Spleen (tissue), 13 donors: ENCODE results near the gene GLYATL1. TPM values are rescaled to one million over a fixed set of nuclear protein-coding genes. Genes with fewer than 3 reads are reported as not detected.

Experiments
- DNase-seq: peaks from one replicate; pipeline ENCODE4 v3.0.0-alpha.2; 2020
- H3K27ac ChIP-seq, 8 donors: fragments of 200-600 bp; sonication (generic) in 7 of 8; 1 replicate in 4 of 8; 2 replicates in 4 of 8; pipeline versions ENCODE4 v1.5.0 to v1.8.0; 2016 to 2021; ENCODE audit warnings: inconsistent platforms in 4 of 8, mild to moderate bottlenecking in 4 of 8, moderate library complexity in 1 of 8
- H3K27me3 ChIP-seq, 7 donors: fragments of 200-600 bp; sonication (generic) in 6 of 7; replicated peaks in 1 of 7; 1 replicate in 4 of 7; 2 replicates in 3 of 7; pipeline versions ENCODE4 v1.5.0 to v1.8.0; 2016 to 2021; ENCODE audit warnings: inconsistent platforms in 3 of 7, mild to moderate bottlenecking in 1 of 7
- H3K36me3 ChIP-seq, 6 donors: fragments of 200-600 bp; sonication (generic) in 5 of 6; 1 replicate in 4 of 6; 2 replicates in 2 of 6; pipeline versions ENCODE4 v1.5.0 to v1.8.0; 2016 to 2021; ENCODE audit warnings: inconsistent platforms in 2 of 6
- H3K4me1 ChIP-seq, 6 donors: fragments of 200-600 bp; sonication (generic) in 5 of 6; 1 replicate in 3 of 6; 2 replicates in 3 of 6; pipeline versions ENCODE4 v1.5.0 to v1.8.0; 2016 to 2021; ENCODE audit warnings: inconsistent platforms in 3 of 6
- H3K4me3 ChIP-seq, 8 donors: fragments of 200-600 bp; sonication (generic) in 7 of 8; 1 replicate in 4 of 8; 2 replicates in 4 of 8; pipeline versions ENCODE4 v1.5.0 to v1.8.0; 2016 to 2021; ENCODE audit warnings: inconsistent platforms in 4 of 8, mild to moderate bottlenecking in 4 of 8, moderate library complexity in 2 of 8
- H3K9me3 ChIP-seq, 8 donors: fragments of 200-600 bp; sonication (generic) in 7 of 8; 1 replicate in 4 of 8; 2 replicates in 4 of 8; pipeline versions ENCODE4 v1.5.0 to v1.8.0; 2016 to 2021; ENCODE audit warnings: inconsistent platforms in 4 of 8
- CTCF ChIP-seq, 11 experiments: fragments of 200-600 bp in 7 of 11; fragments of 450-650 bp in 4 of 11; sonication (generic) in 4 of 11; IDR thresholded peaks in 8 of 11; conservative IDR thresholded peaks in 3 of 11; 1 replicate in 7 of 11; 2 replicates in 4 of 11; pipeline versions ENCODE4 v1.4.0 to v1.8.0; 2016 to 2021; ENCODE audit warnings: antibody characterized with exemption in 11 of 11, inconsistent platforms in 4 of 11, mild to moderate bottlenecking in 1 of 11
- POLR2A ChIP-seq, 3 donors: fragments of 450-650 bp; IDR thresholded peaks; one replicate each; pipeline ENCODE4 v1.5.1; 2017; ENCODE audit warnings: antibody characterized with exemption in 3 of 3, mild to moderate bottlenecking in 1 of 3
- POLR2AphosphoS5 ChIP-seq, 3 donors: sonication (generic); formaldehyde crosslinking; IDR thresholded peaks; one replicate each; pipeline ENCODE4 v1.5.1; 2017; ENCODE audit warnings: antibody characterized with exemption in 3 of 3
- WGBS, 5 donors: extraction: QIAGEN DNeasy Blood & Tissue Kit in 3 of 5; methylation state at CpG; one replicate each; pipeline versions ENCODE4 v1.1.5 to v1.1.7; 2013 to 2018; 5-methylcytosine and 5-hydroxymethylcytosine counted together
- intact Hi-C: fragments of 100-400 bp; cut with DNase I; formaldehyde crosslinking; loops from one replicate; pipeline ENCODE4 v1.15.0; 2023; ENCODE audit warnings: low total_unique reads
- long read RNA-seq, 2 donors: transcript quantifications; one replicate each; lab custom pipeline, GENCODE V29; 2026
- polyA plus RNA-seq, 3 donors: library from polyadenylated mRNA; stranded (reverse); fragments of 200-250 nt; gene quantifications; one replicate each; pipeline ENCODE4 v1.2.1, GENCODE V29; 2013
- total RNA-seq, 7 donors: library from RNA; depleted of rRNA in 3 of 7; stranded (reverse); fragments of >200 nt in 3 of 7; fragmentation: NEBNext Ultra II Directional in 4 of 7; extraction: Animal tissue kit (Norgen Biotek cat#: 25700) in 4 of 7; gene quantifications; one replicate each; pipeline versions ENCODE4 v1.1.0 to v1.2.1, GENCODE V29; 2016 to 2021
- donor health status: healthy with polysubstance abuse.
- donor health status: DM: no; HTN: no; CAD: no; lungs with moderate emphysema.
- donor health status: DM: no; HTN: no; CAD: no.
- donor health status: Bipolar disorder and iron deficiency.
- donor health status: healthy.
- donor health status: DM: no; HTN: no; CAD: no.
- donor health status: DM: yes; HTN: yes; CAD: no.

The GLYATL1 gene
- total RNA-seq (not detected), polyA plus RNA-seq (not detected)
- long read RNA-seq, donor 1, result 0 reads
- long read RNA-seq, donor 2, result 0 reads

- WGBS, 5 donors, result 60 to 92% (median 77%) methylated on average over 4 of the region's 4 CpGs
- TF ChIP-seq POLR2AphosphoS5 (IDR thresholded peaks at IDR 0.05) (no peak), CTCF (IDR thresholded peaks at IDR 0.05 in 8 of 11, conservative IDR thresholded peaks at IDR 0.05 in 3 of 11) (no peak), POLR2A (IDR thresholded peaks at IDR 0.05) (no peak)
Observed at GRCh38 chr11:58939277-58939676, at the start of gene GLYATL1. Gene GLYATL1 (plus strand): TSS chr11:58939488. CDS start chr11:58947088, 7,600 bp downstream.

GRCh38 chr11:58893899-58894298 is 45.4 kb upstream of the GLYATL1 start:
- intact Hi-C loops, result no loop called here
- WGBS, 5 donors, result 74 to 90% (median 83%) methylated on average over 2 of the region's 2 CpGs
- TF ChIP-seq POLR2AphosphoS5 (IDR thresholded peaks at IDR 0.05), result no peak
- no peak for TF ChIP-seq POLR2A (IDR thresholded peaks at IDR 0.05)
- no peak for TF ChIP-seq CTCF (IDR thresholded peaks at IDR 0.05 in 8 of 11, conservative IDR thresholded peaks at IDR 0.05 in 3 of 11)

More at GRCh38 chr11:58939277-58939676, at the start of gene GLYATL1:
- Histone ChIP-seq H3K27ac (no peak within 1 kb of the TSS), H3K4me1 (no peaks in the 10 kb centered on the region), H3K36me3 (no peaks in the 10 kb centered on the region), H3K27me3 (no peaks in the 10 kb centered on the region), H3K9me3 (no peaks in the 10 kb centered on the region), H3K4me3 (no peak within 1 kb of the TSS)
- no peak for DNase-seq
- intact Hi-C loops, result no loop called here

GRCh38 chr11:58898106-58898505 is 41.2 kb upstream of the GLYATL1 start:
- no peak overlapping the region for H3K27ac ChIP-seq
- no peaks in the 10 kb centered on the region for H3K9me3 ChIP-seq
- intact Hi-C loops, result no loop called here
- TF ChIP-seq CTCF (IDR thresholded peaks at IDR 0.05 in 8 of 11, conservative IDR thresholded peaks at IDR 0.05 in 3 of 11) (no peak), POLR2AphosphoS5 (IDR thresholded peaks at IDR 0.05) (no peak), POLR2A (IDR thresholded peaks at IDR 0.05) (no peak)
- DNase-seq, result no peak
- H3K4me3 ChIP-seq, result no peak overlapping the region
- peaks cover 0 to 32% (median 10%) of the 10 kb centered on the region in 7 donors for H3K27me3 ChIP-seq
- no peaks in the 10 kb centered on the region for H3K36me3 ChIP-seq
- H3K4me1 ChIP-seq, result no peaks in the 10 kb centered on the region
- 42 to 56% (median 46%) methylated on average over 1 of the region's 1 CpG for WGBS, 5 donors

More at GRCh38 chr11:58893899-58894298, 45.4 kb upstream of the GLYATL1 start:
- H3K9me3 ChIP-seq, result no peaks in the 10 kb centered on the region
- DNase-seq, result no peak
- no peaks in the 10 kb centered on the region for H3K27me3 ChIP-seq
- no peaks in the 10 kb centered on the region for H3K36me3 ChIP-seq
- H3K4me3 ChIP-seq, result no peak overlapping the region
- no peaks in the 10 kb centered on the region for H3K4me1 ChIP-seq
- H3K27ac ChIP-seq, result no peak overlapping the region

DNA sequence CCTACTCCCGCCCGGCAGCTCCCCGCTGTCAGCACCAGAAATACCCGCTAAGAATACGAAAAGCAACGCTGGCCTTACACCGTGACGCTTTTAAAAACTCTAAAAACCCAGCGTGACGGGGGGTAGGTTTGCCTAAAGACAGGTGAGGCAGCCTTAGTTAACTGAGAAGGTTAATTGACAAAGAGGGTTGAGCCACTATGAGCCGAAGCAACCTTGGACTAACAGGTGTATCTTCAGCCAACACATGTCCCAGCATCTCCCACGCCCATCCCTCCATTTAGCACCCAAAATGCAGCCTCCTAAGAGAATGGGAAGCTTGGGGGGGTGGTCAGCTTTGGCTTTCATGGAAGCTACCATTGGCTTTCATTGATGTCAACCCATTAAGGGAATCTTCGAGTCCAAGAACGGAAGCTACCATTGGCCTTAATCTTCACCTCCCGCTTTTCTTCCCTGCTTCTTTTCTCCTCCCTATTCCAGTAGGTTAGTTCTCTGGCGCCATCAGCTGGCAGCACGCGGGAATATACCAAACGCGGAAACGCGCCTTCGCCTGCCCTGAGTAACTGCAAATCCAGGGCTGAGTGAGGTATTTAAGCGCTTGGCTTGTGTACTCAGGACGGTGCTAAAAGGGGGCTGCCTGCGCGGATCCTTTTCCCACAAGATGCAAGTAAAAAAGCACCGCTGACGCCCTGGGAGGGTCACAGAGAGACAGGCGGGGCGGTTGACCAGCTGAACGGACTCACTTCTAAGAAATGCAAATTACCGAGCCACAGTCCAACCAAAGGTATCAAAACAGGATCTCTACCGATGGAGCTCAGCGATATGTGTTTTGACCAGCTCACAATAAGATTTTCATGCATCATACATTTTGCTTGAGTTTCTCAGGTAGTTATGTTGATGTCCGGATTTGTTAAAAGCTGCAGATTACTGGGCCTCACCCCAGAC is 38.5 kb upstream of the GLYATL1 start:
- no peak overlapping the region for H3K4me3 ChIP-seq
- no peaks in the 10 kb centered on the region for H3K36me3 ChIP-seq
- no peak overlapping the region for H3K27ac ChIP-seq
- TF ChIP-seq POLR2AphosphoS5 (IDR thresholded peaks at IDR 0.05) (no peak), CTCF (IDR thresholded peaks at IDR 0.05 in 8 of 11, conservative IDR thresholded peaks at IDR 0.05 in 3 of 11) (peak in 4 of 11 experiments; percentile 20 to 38 (median 26))
- WGBS, 5 donors, result 32 to 43% (median 35%) methylated on average over 36 of the region's 36 CpGs
- H3K4me1 ChIP-seq, result peaks cover 0 to 10% (median 6%) of the 10 kb centered on the region in 6 donors
- H3K9me3 ChIP-seq, result no peaks in the 10 kb centered on the region
- intact Hi-C loops, result no loop called here
- peak; percentile 78 for DNase-seq
- peaks cover 0 to 59% (median 36%) of the 10 kb centered on the region in 7 donors for H3K27me3 ChIP-seq
